Superior temporal gyrus (tissue), 1 donor: Measurements from ENCODE around the gene PEX1.
"Not testable (repeated sequence)": the region's sequence is repeated elsewhere in the genome, so short reads cannot be mapped to it uniquely, and the experiment has no call there.

Experiments
- DNase-seq: peaks from one replicate; pipeline ENCODE4 v3.0.0-alpha.2; 2016; ENCODE audit errors: extremely low spot score

Gene PEX1

DNA sequence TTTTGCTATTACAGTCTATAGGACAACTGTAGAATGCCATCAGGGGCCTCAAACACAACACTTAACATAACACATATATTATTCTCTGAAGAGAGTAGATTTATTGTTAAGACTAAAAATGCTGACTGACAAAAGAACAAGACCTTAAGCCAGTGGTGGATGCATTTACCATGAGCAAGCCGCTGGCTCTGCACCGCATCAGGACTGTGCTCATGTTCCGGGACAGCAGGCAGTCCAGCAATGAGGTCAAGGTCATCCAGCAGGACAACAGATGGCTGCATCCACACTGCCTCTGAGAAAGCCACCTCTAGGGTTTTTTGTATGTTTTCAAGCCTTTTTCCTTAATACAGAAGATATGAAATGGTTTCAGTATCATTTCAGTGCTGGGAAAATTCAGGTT lies 23.8 kb downstream of the PEX1 start:
- no peak for DNase-seq

DNA sequence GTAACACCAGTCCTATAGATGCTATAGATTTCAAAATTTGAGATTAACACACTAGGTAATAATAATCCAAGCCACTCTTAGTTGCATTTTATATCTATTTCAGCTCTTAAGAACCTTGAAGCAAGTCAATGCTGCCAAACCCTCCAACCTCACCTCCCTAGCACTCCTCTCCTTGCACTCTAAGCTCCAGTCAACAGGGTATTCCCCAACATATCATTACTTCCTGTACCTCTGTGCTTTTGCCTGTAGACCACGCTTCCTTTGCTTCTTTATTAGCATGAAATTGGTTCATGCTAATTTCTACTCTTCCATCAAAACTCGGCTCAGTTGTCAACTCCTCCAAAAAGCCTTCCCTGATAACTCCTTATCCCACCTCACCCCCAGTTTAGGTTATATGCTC lies 24.6 kb downstream of the PEX1 start:
- DNase-seq = no peak

DNA sequence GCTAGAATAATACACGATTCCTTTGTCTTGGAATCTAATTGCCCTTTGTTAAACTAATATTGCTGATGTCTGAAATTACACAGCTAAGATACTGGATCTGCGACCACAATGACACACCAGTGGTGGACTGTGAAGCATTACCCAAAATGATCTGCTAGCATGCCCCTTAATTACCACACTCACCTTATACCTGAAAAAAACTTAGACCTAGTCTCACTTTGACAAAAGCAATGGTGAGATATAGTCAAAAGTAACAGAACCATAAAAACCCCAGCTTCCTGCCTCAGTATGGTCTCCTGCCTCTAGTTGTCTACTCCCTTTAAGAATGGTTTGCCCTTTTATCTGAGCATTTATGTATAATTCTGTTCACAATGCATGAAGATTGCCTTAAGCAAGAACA lies 29.8 kb downstream of the PEX1 start:
- DNase-seq = no peak

DNA sequence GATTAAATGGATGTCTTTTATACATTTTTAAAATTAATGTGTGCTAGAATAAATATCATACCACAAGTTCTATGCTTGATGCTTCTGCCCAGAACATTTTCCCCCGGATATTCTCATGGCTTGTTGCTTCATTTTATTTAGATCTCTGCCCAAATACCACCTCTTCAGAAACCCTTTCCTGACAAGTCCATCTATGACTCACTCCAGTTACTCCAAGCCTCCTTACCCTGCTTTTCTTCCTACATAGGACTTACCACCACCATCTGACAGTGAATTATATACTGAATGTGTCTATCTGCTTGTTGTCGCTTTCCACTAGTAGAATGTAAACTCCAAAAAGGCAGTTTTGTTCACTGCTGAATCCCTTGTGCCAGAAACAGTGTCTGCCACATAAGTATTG lies 31.4 kb downstream of the PEX1 start:
- DNase-seq = no peak

DNA sequence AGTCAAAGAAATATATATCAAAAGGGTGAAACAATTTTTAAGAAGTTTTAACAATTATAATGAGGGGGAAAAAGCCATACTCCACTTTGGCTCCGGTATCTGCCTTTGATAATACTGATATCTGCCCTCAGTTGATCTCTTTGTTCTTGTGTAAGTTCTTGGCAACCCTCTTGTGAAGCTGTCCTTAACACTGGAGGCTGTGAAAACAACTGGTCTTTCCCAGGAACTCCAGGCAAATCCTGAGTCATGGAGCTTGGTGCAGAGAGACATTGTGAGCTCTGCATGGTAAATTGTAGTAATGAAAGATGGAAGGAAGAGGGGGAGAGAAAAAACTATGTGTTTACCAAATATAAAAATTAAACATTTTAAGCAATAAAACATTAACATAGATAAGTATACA lies 38.7 kb downstream of the PEX1 start:
- no peak for DNase-seq

DNA sequence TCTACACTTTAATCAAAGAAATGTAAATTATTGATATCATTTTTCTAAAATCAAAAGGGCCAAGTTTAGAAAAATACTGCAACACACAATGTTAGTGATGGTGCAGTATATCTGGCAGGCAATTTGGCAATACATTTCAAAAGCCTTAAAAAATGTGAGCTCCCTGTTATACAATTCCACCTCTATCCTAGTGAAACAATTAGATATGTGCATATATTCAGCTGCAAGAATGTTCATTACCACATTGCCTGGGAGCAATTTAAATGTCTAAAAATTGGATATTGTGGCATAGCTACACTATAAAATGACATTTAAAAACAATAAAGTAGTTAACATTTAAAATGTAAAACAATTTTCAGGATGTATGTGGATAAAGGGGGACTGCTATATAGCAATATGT lies 40.5 kb downstream of the PEX1 start:
- no peak for DNase-seq

DNA sequence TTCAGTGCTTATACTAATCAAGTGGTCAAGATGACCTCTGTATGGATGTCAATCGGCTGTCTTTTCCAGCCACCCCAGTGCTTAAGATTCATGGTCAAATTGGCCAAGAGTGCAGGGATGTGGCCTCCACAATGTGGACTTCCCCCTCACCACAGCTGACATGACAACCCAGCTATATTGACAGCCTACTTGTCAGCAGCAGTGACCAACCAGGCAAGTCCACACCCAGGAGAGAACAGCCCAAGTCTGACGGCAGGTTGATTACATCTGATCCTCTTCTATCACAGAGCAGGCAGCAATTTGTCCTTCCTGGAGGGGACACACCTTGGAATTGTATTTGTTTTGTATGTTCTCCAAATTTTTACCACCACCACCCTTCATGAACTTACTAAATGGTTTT lies 42.3 kb downstream of the PEX1 start:
- DNase-seq = no peak

DNA sequence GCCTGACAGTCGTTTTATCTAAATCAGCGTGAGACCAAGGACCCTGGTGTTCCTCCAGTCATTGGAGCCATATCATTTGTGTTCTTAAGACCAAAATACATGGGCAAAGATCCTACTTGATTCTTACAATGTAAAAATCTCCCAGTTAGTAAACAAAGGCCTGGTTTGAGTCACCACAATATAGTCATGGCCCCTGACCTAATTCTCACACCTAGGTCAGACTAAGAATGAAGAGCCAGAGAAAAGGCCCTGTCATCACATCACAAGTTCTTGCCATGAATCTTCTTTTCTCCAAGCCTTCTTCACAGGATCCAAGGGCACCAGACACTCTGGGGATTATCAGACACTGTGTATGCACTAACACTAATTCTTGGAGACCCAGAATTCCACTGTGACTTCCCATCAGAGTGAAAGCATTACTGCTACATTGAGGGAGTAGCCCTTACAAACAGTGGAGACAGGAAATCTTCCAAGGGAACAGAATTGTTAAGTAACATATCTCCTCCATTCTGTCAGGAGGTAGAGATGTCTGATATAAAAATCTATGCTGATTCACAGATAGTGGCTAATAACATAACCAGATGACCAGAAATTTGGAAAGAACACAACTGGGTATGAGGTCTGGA lies 42.9 kb downstream of the PEX1 start:
- no peak for DNase-seq

DNA sequence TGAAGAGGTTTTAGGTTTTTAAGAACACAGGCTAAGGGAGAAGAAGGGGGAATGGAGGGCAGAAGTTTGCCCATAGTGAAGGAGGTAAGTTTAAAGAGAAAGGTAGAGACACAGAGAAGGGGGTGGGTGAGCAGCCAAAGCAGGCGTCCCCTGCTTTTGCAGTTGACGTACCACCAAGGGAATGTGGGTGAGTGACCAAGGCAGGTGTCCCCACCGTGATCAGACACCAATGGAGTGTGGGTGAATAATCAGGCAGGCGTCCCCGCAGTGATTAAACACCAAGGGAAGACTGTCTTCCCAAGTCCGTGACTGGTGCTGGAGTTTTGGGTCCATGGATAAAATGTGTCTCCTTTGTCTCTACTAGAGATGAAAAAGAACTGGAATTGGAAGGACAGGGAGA lies 44.1 kb downstream of the PEX1 start:
- DNase-seq = not testable (repeated sequence)

DNA sequence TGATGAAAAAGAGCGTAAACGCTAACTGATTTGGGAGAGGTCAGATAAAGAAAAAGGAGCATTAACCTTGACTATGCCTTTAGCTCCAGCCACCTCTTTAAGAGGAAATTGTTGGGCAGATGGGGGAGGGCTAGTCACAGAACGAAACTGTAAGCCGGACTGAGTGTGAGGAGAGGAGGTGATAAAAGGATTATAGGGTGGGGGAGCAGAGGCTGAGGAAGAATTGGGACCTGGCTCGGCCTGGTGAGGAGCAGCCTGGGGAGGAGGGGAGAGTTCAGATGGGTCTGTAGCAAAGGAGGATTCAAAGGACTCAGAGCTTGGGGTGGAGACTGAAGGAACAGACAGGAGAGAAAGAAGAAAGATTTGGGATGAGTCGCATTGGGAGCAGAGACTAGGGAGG lies 44.7 kb downstream of the PEX1 start:
- DNase-seq = not testable (repeated sequence)

DNA sequence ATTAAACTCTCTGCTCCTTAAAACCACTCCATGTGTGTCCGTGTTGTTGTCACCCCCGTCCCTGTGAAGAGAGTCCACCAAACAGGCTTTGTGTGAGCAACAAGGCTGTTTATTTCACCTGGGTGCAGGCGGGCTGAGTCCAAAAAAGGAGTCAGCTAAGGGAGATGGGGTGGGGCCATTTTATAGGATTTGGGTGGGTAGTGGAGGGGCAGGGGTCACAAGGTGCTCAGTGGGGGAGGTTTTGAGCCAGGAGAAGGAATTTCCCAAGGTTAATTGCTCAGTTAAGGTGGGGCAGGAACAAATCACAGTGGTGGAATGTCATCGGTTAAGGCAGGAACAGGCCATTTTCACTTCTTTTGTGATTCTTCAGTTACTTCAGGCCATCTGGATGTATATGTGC lies 49.2 kb downstream of the PEX1 start:
- DNase-seq = not testable (repeated sequence)

DNA sequence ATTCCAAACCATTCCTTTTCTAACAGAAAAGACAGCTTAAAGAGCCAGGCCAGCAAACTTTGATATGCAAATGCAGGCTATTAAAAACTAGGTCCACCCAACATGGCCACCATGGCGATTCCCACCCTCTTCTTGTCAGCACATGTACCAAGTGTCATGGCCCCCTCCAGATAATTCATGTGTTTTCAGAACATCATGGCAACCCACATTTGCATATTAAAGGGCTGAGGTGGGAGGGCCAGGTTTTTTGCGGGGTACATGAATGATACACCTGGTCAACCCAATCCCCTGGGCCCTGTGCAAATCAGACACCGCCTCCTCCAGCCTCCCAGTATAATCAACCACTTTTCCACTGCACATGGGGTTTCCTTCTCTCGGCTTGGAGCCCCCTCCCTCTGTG lies 49.6 kb downstream of the PEX1 start:
- DNase-seq = no peak

DNA sequence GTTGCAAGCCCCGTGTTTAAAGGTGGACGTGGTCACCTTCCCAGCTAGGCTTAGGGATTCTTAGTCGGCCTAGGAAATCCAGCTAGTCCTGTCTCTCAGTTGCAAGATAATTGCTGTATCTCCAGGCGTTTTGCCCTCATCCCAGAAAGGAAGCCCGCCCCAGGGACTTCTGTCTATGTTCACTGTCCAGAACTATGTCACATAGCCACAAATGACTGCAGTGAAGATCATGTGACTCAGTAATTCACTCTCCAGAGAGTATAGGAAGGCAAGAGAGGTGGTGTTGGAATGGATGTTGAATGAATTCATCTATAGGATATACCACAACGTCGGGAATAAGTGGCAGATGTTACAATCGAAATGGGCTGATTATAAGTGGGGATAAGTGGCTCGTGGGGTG lies 50.2 kb downstream of the PEX1 start:
- no peak for DNase-seq

DNA sequence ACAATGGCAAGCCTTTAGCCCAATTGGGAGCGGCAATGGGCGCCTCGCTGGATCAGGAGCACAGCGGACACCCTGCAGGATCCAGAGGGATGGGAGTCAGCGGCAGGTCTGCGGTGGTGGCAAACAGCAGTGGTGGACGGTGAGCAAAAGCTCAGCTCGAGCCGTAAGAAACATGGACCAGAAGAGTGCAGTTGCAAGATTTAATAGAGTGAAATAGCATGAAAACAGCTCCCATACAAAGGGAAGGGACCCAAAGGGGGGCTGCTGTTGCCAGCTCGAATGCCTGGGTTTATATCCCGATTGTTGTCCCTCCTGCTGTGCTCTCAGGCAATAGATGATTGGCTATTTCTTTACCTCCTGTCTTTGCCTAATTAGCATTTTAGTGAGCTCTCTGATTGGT lies 50.6 kb downstream of the PEX1 start, which contains the start of gene ERVW-1:
ERVW-1 (minus strand) TSS at position 266 of the 400 bp plus-strand sequence. CDS start 7,565 bp downstream, outside the sequence.
- DNase-seq = not testable (repeated sequence)

DNA sequence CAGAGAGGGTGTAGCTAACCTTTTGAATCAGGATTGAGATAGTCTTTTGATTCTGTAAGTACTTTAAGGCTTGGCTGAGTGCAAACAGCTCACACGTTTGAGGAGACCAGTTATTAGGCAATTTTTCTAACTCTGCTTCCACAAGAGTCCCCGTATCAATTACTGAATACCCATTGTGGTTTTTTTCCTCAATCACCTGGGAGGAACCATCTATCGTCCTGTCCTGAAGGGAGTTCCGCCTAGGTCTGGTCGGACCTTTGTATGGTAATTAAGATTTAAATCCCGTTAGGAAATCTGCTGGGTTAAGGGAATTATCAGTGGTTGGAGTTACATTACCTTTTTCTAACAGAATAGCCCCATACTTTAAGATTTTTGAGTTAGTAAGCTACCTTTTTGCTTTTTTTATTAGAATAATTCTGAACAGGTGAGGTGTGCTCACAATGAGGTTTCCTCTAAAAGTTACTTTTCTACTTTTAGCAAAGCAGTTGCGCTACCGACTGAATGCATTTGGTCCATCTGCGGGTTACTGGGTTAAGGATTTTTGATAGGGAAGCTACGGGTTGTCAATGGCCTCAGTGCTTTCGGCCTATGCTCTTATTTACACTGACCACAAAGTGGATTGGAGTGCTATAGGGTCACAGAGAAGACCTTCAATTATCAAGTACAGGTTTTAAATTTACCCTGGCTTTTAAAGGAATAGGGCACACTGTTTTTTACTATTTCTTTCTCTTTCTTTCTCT lies 52.3 kb downstream of the PEX1 start:
- not testable (repeated sequence) for DNase-seq

DNA sequence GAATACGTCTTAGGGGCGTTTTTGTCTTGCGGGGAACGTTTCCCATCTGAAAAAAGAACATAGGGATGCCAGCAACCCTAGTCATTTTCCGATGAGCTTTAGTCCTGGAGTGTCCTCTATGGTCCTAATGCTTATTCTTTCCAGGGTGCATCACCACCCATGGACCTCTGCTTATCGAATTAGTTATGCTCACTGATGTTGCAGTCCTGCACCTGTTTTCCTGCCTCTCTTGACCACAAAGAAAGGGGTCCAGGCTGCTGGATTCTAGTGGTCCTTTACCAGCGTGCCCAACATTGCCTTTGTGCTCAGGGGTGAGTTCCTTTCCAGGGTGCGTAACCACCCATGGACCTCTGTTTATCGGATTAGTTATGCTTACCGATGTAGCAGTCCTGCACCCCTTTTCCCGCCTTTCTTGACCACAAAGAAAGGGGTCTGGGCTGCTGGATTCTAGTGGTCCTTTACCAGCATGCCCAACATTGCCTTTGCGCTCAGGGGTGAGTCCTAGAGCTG lies 53.0 kb downstream of the PEX1 start:
- DNase-seq = not testable (repeated sequence)

DNA sequence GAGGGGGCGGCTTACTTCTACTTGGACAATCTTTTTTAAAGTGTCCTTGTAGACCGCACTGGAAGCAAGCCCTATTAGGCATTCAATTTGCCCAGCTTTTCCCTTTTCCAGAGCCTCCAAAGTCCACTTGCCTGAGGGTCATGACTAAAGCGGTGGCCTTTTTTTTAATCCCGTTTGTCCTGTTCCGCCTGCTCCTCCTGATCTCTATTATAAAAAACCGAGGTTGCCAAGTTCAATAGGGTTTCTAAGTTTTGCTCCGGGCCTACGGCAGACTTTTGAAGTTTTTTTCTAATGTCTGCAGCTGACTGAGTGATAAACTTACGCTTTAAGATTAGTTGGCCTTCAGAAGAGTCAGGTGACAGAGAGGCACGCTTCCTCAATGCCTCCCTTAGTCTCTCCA lies 54.3 kb downstream of the PEX1 start:
- DNase-seq = not testable (repeated sequence)

DNA sequence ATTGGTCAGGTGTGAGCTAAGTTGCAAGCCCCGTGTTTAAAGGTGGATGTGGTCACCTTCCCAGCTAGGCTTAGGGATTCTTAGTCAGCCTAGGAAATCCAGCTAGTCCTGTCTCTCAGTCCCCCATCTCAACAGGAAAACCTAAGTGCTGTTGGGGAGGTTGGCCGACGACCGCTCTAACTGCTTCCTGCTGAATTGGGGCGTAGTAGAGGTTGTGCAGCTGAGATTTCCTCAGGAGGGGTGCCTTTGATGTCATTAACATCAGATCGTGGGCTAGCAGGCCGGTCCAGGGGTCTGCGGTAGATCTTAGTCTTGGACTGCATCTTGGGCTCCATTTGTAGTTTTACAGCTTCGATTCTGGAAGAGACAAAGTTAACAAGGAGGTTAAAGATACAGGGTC lies 59.7 kb downstream of the PEX1 start:
- DNase-seq = not testable (repeated sequence)

DNA sequence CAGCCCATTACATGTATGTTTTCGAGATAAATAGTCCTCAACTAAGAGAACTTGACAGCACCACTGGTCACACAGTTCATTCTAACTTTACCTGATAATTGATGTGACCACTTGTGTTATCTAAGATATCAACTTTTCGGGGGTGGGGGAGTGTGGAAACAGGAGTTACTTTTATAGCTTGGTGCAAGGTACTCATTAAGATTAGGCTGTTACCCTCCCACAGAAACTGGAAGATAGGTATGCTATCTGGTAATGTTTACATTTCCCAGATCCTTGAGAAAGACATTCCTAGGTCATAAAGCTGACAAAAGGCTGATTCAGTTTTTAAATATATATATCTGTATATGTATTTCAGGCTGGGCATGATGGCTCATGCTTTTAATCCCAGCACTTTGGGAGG lies 61.6 kb downstream of the PEX1 start:
- no peak for DNase-seq

DNA sequence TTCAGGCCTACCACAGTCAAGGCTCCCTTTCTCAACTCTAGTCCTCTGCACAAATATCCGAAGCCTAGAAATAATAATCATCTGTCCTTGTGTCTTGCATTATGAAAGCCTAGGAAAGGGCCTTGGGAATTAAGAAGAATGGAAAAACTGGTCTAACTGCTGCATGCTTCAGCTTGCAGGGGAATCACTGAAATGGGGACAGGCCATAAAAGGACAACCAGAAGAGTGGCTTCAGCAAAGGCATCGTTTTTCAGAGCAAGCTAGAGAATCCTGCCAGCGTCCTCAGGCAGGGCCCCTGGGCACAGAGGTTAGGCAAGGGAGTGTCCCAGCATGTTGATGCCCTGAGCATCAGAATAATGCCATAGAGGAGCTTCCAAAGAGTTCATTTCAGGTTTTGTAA lies 63.8 kb downstream of the PEX1 start:
- no peak for DNase-seq

DNA sequence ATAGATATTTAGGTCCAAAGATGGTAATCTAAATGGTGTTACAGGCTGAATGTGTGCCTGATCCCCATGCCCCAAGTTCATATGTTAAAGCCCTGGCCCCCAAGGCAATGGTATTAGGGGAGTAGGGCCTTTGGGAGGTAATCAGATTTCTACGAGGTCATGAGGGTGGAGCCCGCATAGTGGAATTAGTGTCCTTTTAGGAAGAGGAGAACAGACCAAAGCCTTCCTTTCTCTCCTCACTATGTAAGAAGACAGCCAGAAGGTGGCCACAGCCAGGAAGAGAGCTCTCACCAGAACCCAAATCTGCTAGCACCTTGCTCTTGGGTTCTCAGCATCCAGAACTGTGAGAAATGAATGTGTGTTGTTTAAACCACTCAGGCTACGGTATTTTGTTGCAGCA lies 65.8 kb downstream of the PEX1 start:
- DNase-seq = no peak

DNA sequence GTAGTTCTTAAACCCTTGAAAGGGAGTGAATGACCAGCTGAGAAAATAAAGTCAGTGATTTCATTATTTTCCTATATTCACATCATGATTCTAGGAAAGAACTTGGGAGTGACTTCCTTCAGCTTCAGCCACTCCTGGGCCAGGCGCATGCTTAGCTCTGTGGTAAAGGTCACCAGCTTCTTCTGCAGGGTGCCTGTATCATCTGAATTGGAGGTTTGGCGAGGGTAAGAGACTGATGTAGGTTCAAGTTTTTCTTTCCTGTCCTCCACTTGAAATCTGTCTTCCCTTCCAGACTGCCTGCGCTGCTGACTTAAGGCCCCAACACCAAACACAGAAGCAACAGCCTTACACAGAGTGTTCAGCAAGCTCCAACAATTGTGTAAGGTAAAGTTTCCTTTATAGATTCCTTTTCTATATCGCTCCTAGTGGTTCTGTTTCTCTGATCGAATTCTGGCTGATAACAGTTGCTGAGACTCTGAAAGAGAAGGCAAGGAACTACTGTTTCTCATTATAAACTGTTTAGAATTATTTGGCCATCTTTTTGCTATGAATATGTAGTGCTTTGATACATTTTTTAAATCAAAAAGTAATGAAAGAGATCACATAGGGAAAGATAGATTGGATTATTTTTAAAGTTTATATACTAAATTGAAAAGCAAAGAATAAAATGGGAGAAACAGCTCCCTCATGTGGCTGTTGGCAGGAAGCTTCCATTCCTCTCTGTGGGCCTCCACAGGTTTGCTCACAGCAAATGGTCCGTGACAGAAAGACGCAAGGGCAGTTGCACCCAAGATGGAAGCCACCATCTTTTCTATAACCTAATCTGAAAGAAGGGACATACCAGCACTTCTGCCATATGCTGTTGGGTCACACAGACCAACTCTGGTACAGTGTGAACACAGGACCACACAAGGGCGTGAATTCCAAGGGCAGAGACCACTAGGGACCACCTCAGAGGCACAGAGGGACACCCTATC lies 67.0 kb downstream of the PEX1 start:
- DNase-seq = peak; percentile 53
